ENCODE results near the gene KANSL3.
A peak's percentile ranks its signal among the peaks of the same experiment; 100 is the strongest.
"Not testable (repeated sequence)": the region's sequence is repeated elsewhere in the genome, so short reads cannot be mapped to it uniquely, and the experiment has no call there.

KANSL3 gene

DNA sequence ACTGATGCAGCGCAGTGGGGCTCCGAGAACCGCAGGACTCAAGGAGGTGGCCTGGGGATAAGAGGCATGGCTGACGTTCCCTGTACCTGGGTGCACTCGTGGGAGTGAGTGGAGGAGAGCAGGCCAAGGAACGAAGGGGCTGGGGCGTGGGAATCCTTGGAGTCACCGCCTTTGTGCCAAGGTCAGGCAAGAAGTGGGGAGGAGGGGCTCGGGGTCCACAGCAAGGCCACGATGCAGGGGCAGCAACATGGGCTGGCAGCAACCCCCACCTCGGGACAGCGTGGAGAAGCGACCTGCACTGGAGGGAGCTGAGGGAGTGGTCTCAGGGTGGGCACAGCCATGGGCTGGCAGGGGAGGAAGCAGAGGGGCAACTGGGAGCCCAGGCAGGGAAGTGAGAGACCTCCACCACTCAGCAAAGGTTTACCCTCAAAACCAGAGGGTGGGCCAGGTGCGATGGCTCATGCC is 82.9 kb downstream of the KANSL3 start:
- no peak for DNase-seq

DNA sequence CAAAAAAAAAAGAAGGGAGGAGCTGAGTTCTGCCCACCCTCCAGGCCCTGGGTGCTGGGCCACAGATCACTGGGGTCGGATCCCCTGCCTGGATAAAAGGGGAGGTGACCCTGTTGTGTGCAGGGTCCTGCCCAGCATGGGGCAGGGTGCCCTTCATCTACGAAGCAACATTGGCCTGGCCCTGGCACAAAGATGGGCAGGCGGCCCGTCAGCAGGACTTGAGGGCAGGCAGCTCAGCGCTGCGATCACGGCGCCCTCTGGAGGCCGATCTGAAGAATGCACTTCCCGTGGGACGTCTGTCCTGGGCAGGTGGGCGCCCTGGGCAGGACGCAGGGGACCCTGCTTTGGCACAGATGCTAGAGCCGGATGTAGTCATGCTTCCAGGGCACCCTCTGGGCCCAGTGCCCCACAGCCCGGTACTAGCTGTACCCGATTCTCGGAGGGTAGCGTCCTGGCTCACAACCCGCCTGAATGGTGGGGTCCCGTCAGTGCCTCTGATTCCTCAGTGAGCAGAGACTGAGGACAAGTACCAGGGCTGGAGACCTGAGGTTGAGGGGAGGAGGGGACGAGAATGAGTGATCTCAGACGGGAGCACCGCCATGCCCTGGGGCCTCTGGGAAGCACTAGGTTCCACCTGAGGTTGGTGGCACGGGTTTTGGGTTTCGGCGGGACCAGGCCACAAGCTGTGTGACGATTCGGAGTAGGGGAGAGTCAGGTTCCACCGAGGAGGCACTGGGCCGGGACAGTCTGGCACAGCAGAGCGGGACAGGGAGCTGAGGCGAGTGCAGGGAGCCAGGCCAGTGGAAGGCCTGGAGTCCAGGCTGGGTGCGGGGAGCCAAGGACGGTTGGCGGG is 83.6 kb downstream of the KANSL3 start:
- DNase-seq = peak; percentile 7

DNA sequence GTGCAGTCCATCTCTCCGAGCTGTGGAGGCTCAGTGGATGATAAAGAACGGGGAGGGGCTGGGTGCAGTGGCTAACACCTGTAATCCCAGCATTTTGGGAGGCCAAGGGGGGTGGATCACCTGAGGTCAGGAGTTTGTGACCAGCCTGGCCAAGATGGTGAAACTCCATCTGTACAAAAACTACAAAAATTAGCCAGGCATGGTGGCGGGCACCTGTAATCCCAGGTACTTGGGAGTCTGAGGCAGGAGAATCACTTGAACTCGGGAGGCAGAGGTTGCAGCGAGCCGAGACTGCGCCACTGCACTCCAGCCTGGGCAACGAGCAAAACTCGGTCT is 84.2 kb downstream of the KANSL3 start:
- DNase-seq = not testable (repeated sequence)

DNA sequence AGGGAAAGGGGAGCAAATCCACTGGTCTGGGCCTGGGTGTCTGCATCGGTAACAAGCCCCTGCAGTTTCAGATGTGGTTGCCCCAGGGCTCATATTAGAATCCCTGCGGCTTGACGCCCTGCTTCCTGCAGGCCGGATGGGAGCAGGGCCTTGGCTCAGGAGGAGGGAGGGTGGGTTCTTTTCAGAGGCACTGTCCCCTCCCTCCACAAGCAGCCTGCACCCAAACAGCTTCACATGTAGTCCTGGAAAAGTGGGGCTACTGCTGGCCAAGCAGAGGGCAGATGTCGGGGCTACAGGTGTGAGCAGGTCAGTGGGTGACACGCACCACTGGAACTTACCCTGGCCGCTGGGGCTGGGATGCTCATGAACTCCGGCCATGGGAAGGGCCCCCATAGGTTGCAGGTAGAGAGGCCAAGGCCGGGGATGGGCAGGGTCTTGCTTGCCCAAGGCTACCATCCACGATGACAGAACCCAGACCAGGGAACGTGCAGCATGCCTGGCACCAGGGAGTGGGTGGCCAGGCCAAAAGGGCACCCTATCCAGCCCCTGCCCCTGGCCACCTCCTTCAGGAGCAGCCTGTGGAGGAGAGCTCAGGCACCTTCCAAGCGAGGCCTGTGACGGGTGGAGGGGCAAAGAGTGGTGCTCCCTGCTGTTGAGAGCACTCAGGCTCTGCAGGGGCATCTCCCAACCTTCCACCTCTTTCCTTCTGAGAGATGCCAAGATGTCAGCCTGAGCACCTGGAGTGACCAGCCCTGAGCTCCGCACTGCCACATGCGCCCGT is 84.7 kb downstream of the KANSL3 start:
- no peak for DNase-seq

- DNase-seq = no peak
Measured at GRCh38 chr2:96552315-96553175, 85.6 kb downstream of the KANSL3 start.

- no peak for DNase-seq
Measured at GRCh38 chr2:96551605-96552314, 86.4 kb downstream of the KANSL3 start.

GRCh38 chr2:96550787-96551604 is 87.1 kb downstream of the KANSL3 start:
- DNase-seq = no peak

DNA sequence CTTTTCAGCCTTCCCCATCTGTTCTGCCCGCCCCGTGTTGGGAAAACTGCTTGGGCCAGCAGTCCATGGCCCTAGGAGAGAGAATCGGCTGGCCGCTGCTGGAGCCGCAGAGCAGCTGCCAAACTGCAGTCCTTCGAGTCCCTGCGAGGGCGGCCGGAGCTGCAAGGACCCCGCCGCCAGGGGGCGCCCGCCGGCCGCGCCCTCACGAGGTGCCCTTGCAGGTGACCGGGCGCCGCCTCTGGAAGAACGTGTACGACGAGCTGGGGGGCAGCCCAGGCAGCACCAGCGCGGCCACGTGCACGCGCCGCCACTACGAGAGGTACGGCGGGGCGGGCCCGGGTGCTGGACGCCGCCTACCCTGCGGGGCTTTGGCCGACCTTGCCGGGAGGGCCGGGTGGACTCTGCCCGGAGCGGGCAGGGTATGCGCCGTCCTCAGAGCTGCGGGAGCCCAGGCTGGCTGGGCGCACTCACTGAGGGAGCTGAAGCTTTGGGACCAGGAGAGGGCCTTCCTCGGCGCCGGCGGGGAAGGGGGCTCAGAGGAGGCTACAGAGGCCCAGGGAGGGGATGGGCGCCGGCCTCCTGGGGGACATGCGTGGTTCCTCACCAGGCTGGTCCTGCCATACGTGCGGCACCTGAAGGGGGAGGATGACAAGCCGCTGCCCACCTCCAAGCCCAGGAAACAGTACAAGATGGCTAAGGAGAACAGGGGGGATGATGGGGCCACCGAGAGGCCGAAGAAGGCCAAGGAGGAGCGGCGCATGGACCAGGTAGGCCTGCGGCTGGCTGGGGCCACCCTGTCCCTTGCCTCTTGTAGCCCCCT is 87.9 kb downstream of the KANSL3 start:
- no peak for DNase-seq

DNA sequence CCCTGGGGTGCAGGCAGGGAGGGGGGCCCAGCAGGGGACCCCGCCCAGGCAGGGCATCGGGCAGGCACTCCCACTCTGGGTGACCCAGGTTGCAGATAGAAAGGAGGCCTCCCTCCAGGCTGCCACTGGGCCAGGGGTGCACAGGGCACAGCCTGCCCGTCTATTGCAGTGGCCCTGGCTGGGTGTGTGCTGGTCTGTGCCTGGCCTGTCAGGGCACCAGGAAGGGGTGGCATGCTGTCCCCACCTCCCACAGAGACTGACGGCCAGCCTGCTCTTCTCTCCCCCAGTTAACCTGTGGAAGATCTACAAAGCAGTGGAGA is 88.7 kb downstream of the KANSL3 start:
- no peak for DNase-seq

DNA sequence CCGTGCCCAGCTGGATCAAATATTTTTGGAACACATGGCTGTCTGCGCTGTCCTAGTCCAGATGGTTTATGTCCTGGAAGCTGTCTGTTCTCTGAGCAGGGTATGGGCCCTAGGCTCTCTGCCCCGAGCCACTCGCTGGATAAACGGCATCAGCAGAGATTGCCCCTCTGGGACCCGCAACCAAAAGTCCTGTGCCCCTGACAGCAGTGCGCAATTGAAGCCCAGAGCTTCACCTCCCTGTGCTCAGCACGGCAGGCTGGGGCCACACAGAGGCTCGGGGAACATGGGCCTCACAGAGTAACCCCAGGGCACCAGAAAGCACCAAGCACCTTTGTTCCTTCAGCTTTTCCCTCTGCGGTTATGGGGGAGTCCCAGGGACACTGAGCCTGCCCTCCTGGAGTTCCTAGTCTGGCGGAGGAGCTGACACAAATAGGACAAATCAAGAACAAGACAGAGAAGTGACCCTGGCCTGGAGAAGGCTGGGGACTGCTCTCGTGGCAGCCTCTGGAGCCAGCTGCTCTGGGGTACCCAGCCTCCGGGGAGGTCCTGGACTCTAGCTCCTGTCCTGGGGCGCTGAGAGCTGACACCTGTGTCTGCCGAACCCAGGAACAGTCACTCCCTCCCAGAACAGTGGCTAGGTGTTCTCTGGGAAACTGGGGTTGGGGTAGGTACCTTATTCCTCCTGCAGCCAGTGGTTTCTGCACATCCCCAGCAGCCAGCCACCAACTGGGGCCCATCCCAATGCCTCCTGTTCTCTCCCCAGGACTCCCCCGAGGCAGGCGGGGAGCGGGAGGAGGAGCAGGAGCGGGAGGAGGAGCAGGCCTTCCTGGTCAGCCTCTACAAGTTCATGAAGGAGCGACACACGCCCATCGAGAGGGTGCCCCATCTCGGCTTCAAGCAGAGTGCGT is 89.3 kb downstream of the KANSL3 start:
- DNase-seq = no peak

GRCh38 chr2:96547731-96548171 is 90.4 kb downstream of the KANSL3 start:
- no peak for DNase-seq

DNA sequence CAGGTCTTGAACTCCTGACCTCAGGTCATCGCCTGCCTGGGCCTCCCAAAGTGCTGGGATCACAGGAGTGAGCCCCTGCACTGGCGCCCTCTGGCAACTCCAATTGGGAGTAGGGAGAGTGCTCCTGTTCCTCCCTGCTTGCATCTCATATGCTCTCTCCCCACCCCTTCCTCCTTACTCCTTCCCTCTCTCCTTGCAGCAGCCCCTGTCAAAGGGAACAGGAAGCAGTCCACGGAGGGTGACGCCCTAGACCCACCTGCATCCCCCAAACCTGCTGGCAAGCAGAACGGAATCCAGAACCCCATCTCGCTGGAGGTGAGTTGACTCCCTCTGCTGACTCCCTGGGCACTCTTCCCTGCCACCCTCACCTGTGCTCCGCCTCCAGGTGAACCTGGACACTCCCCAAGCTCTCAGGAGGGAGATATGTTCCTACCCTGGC is 90.9 kb downstream of the KANSL3 start:
- no peak for DNase-seq

GRCh38 chr2:96546797-96547196 is 91.3 kb downstream of the KANSL3 start:
- DNase-seq = no peak

GRCh38 chr2:96546321-96546720 is 91.8 kb downstream of the KANSL3 start:
- no peak for DNase-seq
